PFSK-1 (cell line): ENCODE measurements around the gene SPDYE16.

Source experiments
- FOXP2 ChIP-seq: optimal IDR thresholded peaks from 2 replicates; pipeline ENCODE3; 2011; ENCODE audit warnings: borderline replicate concordance, control low read depth, inconsistent platforms; ENCODE audit not compliant: insufficient read depth; ENCODE audit errors: extremely low read length, extremely low read depth
- POLR2AphosphoS5 ChIP-seq: IDR thresholded peaks from 2 replicates; pipeline ENCODE4 v1.6.1; 2012; ENCODE audit warnings: low read depth, mild to moderate bottlenecking, control low read depth, low read length, moderate library complexity
- REST ChIP-seq, 2 experiments: IDR thresholded peaks; 2 replicates each; pipeline versions ENCODE4 v1.6.1 to v1.8.0; 2011 to 2012; ENCODE audit warnings: low read depth in 2 of 2, low read length in 2 of 2, control low read depth in 1 of 2, inconsistent platforms in 1 of 2, mild to moderate bottlenecking in 1 of 2, moderate library complexity in 1 of 2; ENCODE audit not compliant: insufficient read depth in 1 of 2
- SIN3A ChIP-seq: IDR thresholded peaks from 2 replicates; pipeline ENCODE4 v1.6.1; 2012; ENCODE audit warnings: mild to moderate bottlenecking, low read length, moderate library complexity, borderline replicate concordance; ENCODE audit not compliant: insufficient read depth
- TAF1 ChIP-seq: IDR thresholded peaks from 2 replicates; pipeline ENCODE4 v1.6.1; 2012; ENCODE audit warnings: low read length, control low read depth, borderline replicate concordance; ENCODE audit not compliant: insufficient read depth

The SPDYE16 gene

GRCh38 chr7:76512941-76513816 lies 29.9 kb downstream of the SPDYE16 start:
- no peak for TF ChIP-seq REST (IDR thresholded peaks at IDR 0.05; ENCODE audit: insufficient read depth in 1 of 2, low read depth in 2 of 2, low read length in 2 of 2)

- TF ChIP-seq TAF1 (no peak), FOXP2 (no peak), REST (IDR thresholded peaks at IDR 0.05; ENCODE audit: insufficient read depth in 1 of 2, low read depth in 2 of 2, low read length in 2 of 2) (no peak), POLR2AphosphoS5 (no peak), SIN3A (no peak)
Measured at GRCh38 chr7:76509931-76510877, 32.9 kb downstream of the SPDYE16 start, which contains the start of gene UPK3B. Gene UPK3B (plus strand): TSS chr7:76510552. CDS start chr7:76510653, 101 bp downstream.

GRCh38 chr7:76507723-76508406 lies 35.2 kb downstream of the SPDYE16 start:
- TF ChIP-seq TAF1 (no peak), POLR2AphosphoS5 (no peak), FOXP2 (no peak), REST (IDR thresholded peaks at IDR 0.05; ENCODE audit: insufficient read depth in 1 of 2, low read depth in 2 of 2, low read length in 2 of 2) (no peak), SIN3A (no peak)

- TF ChIP-seq SIN3A (no peak), POLR2AphosphoS5 (no peak), FOXP2 (no peak), REST (IDR thresholded peaks at IDR 0.05; ENCODE audit: insufficient read depth in 1 of 2, low read depth in 2 of 2, low read length in 2 of 2) (no peak), TAF1 (no peak)
Measured at GRCh38 chr7:76506081-76506440, 37.0 kb downstream of the SPDYE16 start.
